Activated B cell treated with CpG ODN at 0.5 μM for 24 hours (primary cell): ENCODE data around the gene TNNI2. TPM values are rescaled to one million over a fixed set of nuclear protein-coding genes. Genes with fewer than 3 reads are reported as not detected.
A peak's percentile ranks its signal among the peaks of the same experiment; 100 is the strongest.
"Not testable (repeated sequence)": the region's sequence is repeated elsewhere in the genome, so short reads cannot be mapped to it uniquely, and the experiment has no call there.

Experiments
- ATAC-seq: fragments of 200-7000 bp; cut with Tn5 transposase; one replicate; pipeline ENCODE4 v1.10.0; 2021; ENCODE audit warnings: low read depth, mild to moderate bottlenecking, moderate library complexity
- CTCF ChIA-PET: fragments of 350-600 bp; sonication (Branson Sonifier 250); formaldehyde crosslinking; loops from one replicate; lab custom pipeline; 2021; ENCODE audit warnings: antibody characterized with exemption; lab: Charles Lee
- POLR2A ChIA-PET: fragments of 350-600 bp; sonication (Branson Sonifier 250); formaldehyde crosslinking; loops from one replicate; lab custom pipeline; 2021; ENCODE audit warnings: antibody characterized with exemption; lab: Charles Lee
- DNase-seq: peaks from one replicate; pipeline ENCODE4 v3.0.0; 2022
- H3K27ac Mint-ChIP-seq: one replicate; pipeline ENCODE4 v1.8.0; 2020; ENCODE audit warnings: mixed read lengths
- H3K27me3 Mint-ChIP-seq: one replicate; pipeline ENCODE4 v1.8.0; 2021; ENCODE audit warnings: mixed read lengths
- H3K36me3 Mint-ChIP-seq: one replicate; pipeline ENCODE4 v1.8.0; 2021; ENCODE audit warnings: low read depth, mixed read lengths
- H3K4me1 Mint-ChIP-seq: one replicate; pipeline ENCODE4 v1.8.0; 2021; ENCODE audit warnings: mixed read lengths
- H3K4me3 Mint-ChIP-seq: one replicate; pipeline ENCODE4 v1.8.0; 2020; ENCODE audit warnings: mild to moderate bottlenecking, mixed read lengths
- H3K9me3 Mint-ChIP-seq: one replicate; pipeline ENCODE4 v1.8.0; 2020; ENCODE audit warnings: mixed read lengths
- CTCF ChIP-seq: fragments of 200-600 bp; IDR thresholded peaks from one replicate; pipeline ENCODE4 v1.8.0; 2022; ENCODE audit warnings: antibody characterized with exemption, mild to moderate bottlenecking
- intact Hi-C: fragments of 100-400 bp; cut with micrococcal nuclease; formaldehyde crosslinking; loops from one replicate; pipeline ENCODE4 v1.15.1; 2024
- total RNA-seq: library from RNA; stranded (reverse); gene quantifications from 2 replicates; pipeline ENCODE4 v1.2.3, GENCODE V29; 2022

TNNI2 gene
- total RNA-seq, 1 donor from 2014 or later = 1.0 TPM

DNA sequence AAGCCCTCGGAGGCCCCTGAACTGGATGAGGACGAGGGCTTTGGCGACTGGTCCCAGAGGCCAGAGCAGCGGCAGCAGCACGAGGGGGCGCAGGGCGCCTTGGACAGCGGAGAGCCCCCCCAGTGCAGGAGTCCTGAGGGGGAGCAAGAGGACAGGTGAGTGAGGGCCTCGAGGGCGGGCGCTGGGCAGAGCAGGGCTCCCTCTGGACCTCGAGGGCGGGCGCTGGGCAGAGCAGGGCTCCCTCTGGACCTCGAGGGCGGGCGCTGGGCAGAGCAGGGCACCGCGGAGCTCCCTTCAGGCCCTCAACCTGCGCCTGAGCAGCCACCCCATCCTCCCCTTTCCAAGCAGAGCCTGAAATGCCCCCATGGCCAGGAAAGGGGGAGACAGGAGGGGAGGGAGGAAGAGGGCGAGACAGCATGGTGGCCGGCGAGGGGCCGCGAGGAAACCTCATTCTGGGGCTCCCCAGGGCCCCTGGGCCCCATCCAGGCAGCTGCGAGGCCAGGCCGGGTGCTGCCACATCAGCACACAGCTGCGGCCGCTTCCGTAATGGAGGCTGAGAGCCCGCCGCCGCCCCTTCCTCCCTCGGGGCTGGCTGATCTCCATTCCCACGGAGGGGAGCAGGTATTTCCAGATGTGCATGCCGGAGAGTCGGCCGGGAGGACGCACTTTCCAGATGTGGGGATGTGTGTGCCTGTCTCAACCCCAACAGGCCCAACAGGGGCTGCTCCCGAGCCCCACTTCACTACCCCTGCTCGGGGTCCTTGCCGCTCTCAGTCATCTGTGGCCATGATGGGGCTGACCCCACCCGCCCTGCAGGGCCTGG, 42.9 kb downstream of the TNNI2 start:
- TF ChIP-seq CTCF = no peak
- CTCF ChIA-PET = interaction anchor here (0.5 to 2.6 kb wide), 24 partner anchors 10 to 1164 kb away, joined by 3 to 15 read pairs (median 6); partner anchors contain the start of genes LSP1 and PRR33
- ATAC-seq = peak; percentile 65

DNA sequence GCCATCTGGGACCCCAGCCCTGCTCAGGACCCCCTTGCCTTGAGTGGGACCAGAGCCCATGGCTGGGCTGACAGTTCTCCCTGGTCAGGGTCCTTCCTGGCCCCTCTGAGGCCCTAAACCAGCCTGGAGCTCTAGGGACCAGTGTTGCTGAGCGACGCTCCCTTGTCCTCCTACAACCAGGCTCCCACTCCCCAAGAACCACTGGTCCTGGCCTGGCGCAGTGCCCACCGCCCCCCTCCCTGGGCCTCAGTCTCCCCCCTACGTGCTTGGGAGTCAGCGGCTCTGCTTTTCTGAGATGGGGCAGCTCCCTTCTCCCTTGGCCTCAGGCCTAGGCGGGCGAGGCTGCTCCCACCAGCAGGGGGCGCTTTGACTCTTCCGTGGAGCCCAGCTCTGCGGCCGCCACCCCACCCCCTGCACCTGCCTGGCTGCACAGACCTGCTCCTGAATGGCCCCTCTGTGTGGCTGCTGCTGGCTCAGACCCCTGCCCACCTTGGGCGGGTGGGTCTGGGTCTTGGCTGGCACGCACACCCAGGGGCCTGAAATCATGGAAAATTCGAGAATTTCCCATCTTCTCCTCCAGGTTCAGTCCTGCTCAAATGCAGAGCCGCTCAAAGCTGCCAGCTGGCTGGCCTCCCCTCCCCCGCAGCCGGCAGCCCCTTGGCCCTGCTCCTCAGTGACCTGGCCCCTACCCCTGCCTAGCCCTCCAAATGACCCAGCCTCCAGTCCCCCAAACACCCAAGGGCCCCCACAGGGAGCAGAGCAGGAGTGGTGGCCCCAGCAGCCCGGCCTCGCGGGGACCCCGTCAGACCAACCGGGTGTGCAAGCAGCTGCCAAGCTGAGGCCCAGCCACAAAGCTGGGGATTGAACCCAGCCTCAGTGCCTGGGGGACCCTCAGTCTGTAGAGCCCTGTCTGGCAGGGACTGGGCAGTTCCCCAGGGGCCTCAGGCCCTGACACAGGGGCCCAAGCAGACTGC, 43.8 kb downstream of the TNNI2 start:
- ChIA-PET CTCF (interaction anchor here (0.5 to 2.6 kb wide), 26 partner anchors 9 to 1165 kb away, joined by 3 to 15 read pairs (median 4); partner anchors contain the start of genes LSP1 and PRR33), POLR2A (interaction anchor here (0.6 to 5.4 kb wide), 9 partner anchors 9 to 1110 kb away, joined by 3 to 55 read pairs (median 4); partner anchors contain the start of genes LSP1, MRPL23, NAP1L4 and PRR33)
- H3K36me3 Mint-ChIP-seq = peaks cover 6% of the 10 kb centered on the region
- H3K27ac Mint-ChIP-seq = peak overlapping the region; percentile 61
- ATAC-seq = peak; percentile 83
- no peak for TF ChIP-seq CTCF
- peaks cover 37% of the 10 kb centered on the region for H3K4me1 Mint-ChIP-seq
- H3K4me3 Mint-ChIP-seq = no peak overlapping the region
- no peaks in the 10 kb centered on the region for H3K27me3 Mint-ChIP-seq
- no peaks in the 10 kb centered on the region for H3K9me3 Mint-ChIP-seq
- intact Hi-C loops = loop anchor here (1.0 to 5.0 kb wide), 4 partner anchors 29 to 268 kb away; partner anchors contain the start of genes LSP1 and TNNT3
- peak; percentile 73 for DNase-seq

More for the DNA sequence above, 42.9 kb downstream of the TNNI2 start:
- DNase-seq = peak; percentile 44
- POLR2A ChIA-PET = interaction anchor here (0.6 to 5.4 kb wide), 9 partner anchors 9 to 1110 kb away, joined by 3 to 55 read pairs (median 4); partner anchors contain the start of genes LSP1, MRPL23, NAP1L4 and PRR33
- Mint-ChIP-seq H3K4me1 (peaks cover 41% of the 10 kb centered on the region), H3K27me3 (no peaks in the 10 kb centered on the region), H3K4me3 (no peak overlapping the region), H3K27ac (peak overlapping the region; percentile 61), H3K9me3 (no peaks in the 10 kb centered on the region), H3K36me3 (peaks cover 8% of the 10 kb centered on the region)
- intact Hi-C loops = loop anchor here (1.0 to 5.0 kb wide), 4 partner anchors 28 to 269 kb away; partner anchors contain the start of genes LSP1 and TNNT3

DNA sequence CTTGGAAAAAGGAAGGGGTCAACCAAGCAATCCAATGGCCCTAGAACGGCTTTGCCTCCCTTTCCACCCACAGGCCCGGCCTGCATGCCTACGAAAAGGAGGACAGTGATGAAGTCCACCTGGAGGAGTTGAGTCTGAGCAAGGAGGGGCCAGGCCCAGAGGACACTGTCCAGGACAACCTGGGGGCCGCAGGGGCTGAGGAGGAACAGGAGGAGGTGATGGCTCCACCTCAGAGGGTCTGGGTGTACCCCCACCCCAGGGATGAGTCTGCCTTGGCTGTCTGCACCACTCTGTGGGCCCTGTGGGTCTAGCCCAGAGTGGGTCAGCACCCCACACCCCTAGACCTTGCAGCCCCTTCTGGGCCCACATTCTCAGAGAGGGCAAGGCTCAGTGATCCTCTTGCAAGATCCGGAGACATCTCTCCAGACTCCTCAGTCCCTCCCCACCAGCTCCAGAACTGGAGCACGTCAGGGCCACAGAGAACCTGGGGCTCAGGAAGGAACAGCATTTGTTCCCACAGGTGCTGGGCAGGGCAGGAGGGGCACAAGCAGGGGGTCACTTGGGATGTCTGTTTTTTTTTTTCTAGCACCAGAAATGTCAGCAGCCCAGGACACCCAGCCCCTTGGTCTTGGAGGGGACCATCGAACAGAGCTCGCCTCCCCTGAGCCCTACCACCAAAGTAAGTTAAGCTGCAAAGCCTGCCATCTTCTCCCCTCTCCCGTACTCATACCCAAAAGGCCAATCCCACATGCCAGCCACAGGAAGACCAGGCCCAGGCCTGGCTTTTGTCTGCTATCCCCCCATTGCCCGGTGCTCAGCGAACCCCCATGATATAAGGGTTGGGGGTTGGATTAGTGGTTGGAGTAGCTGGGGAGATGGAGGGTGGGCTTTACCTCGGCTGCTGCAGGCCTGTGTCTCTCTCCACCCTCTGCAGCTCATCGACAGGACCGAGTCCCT, 44.8 kb downstream of the TNNI2 start:
- ATAC-seq (no peak), DNase-seq (no peak)
- peaks cover 9% of the 10 kb centered on the region for H3K36me3 Mint-ChIP-seq
- H3K27ac Mint-ChIP-seq = peak overlapping the region; percentile 37
- ChIA-PET POLR2A (interaction anchor here (1.7 to 5.4 kb wide), 2 partner anchors 8 to 31 kb away, joined by 8 to 55 read pairs; partner anchors contain the start of genes LSP1 and PRR33), CTCF (interaction anchor here (1.3 to 2.6 kb wide), 6 partner anchors 8 to 116 kb away, joined by 3 to 15 read pairs (median 8); partner anchors contain the start of gene PRR33)
- H3K27me3 Mint-ChIP-seq = no peaks in the 10 kb centered on the region
- peaks cover 37% of the 10 kb centered on the region for H3K4me1 Mint-ChIP-seq
- TF ChIP-seq CTCF = no peak
- H3K9me3 Mint-ChIP-seq = no peaks in the 10 kb centered on the region
- intact Hi-C loops = loop anchor here (2.0 to 5.0 kb wide), 2 partner anchors 34 to 267 kb away; partner anchors contain the start of gene TNNT3
- no peak overlapping the region for H3K4me3 Mint-ChIP-seq

GRCh38 chr11:1884303-1884700, 45.5 kb downstream of the TNNI2 start:
- H3K9me3 Mint-ChIP-seq = no peaks in the 10 kb centered on the region
- DNase-seq (peak; percentile 6), ATAC-seq (no peak)
- no peaks in the 10 kb centered on the region for H3K27me3 Mint-ChIP-seq
- no peak for TF ChIP-seq CTCF
- ChIA-PET CTCF (no interaction called here), POLR2A (interaction anchor here (5.4 kb wide), 1 partner anchor 31 kb away, joined by 55 read pairs; the partner anchor contains the start of gene LSP1)
- intact Hi-C loops = loop anchor here (5.0 kb wide), 1 partner anchor 33 kb away; the partner anchor contains the start of gene TNNT3
- H3K36me3 Mint-ChIP-seq = peaks cover 11% of the 10 kb centered on the region
- H3K4me1 Mint-ChIP-seq = peaks cover 36% of the 10 kb centered on the region
- no peak overlapping the region for H3K4me3 Mint-ChIP-seq
- no peak overlapping the region for H3K27ac Mint-ChIP-seq

GRCh38 chr11:1886551-1886950, 47.8 kb downstream of the TNNI2 start:
- Mint-ChIP-seq H3K4me1 (peaks cover 27% of the 10 kb centered on the region), H3K36me3 (peaks cover 11% of the 10 kb centered on the region)
- CTCF ChIA-PET, H3K4me3 Mint-ChIP-seq, intact Hi-C loops, H3K9me3 Mint-ChIP-seq, DNase-seq, ATAC-seq, H3K27me3 Mint-ChIP-seq, POLR2A ChIA-PET, H3K27ac Mint-ChIP-seq: not testable (repeated sequence)
